Measurements from ENCODE around the gene NKX1-1.

The NKX1-1 gene

DNA sequence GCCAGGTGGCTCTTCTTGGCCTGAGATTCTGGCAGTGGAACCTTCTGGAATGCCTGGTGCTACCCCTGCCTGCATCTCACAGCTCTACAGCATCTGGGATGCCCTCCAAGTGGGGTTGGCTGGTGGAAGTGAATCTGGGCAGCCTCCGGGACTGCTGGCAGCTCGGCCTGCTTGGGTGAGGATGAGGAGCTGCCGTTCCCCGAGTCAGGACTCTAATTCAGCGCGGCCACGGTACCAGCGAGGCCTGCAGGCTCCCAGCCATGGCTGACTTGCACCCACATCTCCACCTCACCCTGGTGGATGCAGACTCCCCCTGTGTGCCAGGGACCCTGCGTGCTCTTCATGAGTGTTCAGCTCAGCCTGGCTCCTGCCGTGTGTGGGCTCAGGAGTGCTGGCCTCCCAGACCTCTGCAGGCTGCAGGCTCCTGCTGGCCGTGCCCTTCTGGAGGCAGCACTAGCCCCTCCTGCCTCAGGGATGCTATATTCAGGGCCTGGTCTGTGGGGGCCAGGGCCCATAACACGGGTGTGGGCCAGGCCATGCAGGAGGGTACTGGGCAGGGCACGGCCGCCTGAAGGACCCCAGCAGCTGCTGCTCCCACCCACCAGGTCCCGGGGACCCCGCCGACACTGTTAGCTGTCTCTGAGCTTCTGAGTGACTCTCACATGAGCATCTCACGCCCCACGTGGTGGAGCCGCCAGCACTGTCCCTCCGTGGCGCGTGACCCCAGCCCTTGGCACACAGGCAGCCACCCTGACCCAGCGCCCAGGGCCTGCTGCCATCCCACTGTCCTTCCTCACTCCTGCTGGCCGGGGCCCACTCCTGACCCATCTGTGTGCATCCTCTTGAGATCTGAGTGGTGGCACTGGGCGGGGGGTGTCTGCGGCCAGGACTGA lies 48.6 kb downstream of the NKX1-1 start:
- ATAC-seq, result no peak

DNA sequence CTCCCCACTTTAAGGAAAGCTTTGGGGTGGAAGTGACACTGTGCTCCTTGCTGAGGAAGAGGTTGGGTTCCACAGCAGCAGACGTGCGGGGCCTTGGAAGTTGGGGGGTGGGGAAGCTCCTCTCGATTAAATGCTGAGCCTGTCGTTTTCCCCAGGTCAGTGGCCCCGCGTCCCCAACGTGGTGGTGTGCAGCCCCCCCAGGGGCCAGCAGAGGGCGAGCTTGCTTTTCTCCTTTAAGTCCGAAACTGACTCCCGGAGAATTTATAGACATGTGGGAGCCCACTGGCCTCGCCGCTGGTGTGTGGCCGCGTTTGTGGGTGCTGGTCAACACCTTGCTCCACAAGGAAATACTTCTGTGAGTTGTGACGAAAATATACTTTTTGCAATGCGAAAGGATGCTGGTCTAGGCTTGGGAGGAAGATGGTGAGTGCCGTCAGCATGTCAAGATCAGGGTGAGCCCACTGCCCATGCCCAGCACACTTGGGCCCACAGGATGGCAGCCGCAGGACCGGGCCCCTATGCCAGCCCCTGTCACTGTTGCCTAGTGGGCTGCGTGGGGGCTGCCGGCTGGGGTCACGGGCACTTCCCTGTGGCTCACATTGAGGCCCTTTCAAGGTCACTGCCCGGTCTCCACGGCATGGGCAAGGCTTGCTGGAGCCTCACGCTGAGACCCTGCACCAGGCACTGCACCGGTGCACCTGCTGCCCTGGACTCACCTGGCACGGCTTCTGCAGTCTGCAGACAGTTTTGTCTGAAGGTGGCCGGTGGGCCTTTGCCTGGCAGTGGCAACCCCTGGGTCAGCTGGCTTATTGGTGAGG lies 49.9 kb downstream of the NKX1-1 start:
- ATAC-seq, result no peak

DNA sequence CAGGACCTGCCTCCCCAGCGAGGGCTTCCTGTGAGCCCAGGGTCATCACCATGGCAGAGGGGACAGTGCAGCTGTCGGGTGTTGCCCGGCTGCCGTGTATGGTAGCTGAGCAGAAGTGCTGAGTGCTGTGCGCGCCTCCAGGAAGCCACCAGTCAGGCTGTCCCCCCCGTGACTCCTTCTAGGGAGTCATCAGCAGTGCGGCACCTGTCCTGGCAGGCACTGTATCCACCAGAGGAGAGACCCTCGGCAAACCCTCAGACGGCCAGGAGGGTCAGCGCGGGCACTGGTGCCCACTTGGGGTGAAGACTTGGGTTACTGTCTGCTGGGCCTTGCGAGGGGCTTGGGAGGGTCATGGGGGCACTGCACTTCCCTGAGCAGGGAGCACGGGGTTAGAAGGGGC lies 50.9 kb downstream of the NKX1-1 start:
- no peak for ATAC-seq

DNA sequence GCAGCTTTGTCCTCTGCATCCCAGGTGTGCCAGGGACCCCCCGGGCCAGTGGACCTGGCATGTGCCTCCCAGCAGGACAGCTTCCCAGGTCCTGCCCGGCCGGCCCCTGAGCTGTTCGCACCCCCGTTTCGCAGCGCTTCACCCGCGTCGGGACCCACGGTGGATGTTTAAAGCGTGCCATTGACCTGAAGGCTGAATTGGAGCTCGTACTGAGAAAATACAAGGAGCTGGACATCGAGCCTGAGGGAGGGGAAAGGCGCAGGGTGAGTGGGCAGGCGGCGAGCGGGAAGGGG lies 51.3 kb downstream of the NKX1-1 start:
- ATAC-seq, result no peak

DNA sequence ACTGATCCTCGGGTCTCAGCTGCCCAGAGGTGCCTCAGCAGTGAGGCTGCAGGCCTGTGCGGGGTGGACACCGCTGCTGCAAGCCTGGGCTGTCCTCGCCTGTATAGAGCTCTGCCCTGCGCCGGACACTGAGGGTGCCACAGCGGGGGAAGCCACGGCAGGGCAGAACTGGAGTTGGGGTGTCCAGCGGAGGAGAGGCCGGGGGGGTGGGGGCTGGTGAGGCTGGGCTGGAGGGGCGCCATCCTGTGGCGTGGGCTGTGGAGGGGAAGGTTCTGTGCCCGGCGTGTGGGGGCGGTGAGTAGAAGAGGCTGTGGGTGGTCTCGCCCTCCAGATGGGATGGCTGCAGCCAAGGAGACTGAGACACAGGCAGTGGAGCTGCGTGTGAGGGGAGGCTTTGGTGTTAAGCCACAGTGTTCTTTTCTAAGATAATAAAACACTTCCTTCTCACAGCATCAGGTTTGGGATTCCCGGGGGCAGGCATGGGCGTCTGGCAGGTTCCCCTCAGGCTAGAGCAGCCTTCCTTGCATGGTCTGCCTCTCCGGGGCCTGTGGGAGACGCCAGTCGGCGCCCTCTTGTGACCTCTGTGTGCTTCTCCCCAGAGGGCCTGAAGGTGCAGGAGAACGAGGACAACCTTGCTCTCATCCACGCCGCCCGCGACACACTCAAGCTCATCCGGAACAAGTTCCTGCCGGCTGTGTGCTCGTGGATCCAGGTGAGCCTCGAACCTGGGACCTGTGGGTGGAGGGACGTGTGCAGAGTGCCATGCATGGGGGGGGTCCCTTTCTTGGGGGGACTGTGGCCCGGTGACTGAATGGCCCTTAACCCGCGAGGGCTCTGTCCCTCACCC lies 51.9 kb downstream of the NKX1-1 start:
- ATAC-seq, result no peak

DNA sequence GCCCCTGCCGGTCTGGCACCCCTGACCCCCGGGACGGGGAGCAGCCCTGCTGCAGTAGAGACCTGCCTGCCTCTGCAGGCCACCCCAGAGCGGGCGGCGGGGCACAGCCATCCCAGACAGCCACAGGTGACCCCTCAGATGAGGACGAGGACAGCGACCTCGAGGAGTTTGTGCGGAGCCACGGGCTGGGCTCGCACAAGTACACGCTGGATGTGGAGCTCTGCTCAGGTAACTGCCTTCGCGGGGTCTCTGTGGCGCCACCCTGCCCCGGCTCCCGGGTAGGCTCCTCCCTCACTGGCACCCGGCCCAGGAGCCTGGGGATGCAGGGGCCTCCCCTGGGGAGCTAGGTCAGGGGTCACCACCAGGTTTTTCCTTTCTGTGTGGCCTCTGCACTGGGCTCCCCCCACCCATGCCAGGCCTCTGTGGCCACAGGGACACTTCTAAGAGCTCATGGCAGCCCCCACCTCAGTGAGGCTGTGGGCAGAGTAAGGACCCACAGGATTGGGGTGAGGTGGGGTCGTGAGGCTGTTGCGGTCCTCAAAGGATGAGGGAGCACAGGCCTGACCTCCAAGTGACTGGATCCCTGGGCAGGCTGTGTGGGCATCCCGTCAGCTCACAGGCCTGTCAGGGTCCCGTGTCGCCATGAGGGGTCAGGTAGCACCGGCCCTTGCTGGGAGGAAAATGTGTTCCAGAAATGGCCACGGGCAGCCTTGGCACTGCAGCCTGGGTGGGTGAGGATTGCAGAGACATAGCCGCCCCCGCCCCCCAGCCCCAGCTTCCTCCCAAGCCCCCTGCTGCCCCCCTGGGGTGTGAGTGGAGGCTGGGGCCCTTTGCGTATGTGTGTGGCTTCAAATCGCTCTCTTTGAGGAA lies 52.8 kb downstream of the NKX1-1 start:
- ATAC-seq, result no peak
